Suprapubic skin (tissue), 4 donors: ENCODE results near the gene IL36A. TPM values are rescaled to one million over a fixed set of nuclear protein-coding genes. Genes with fewer than 3 reads are reported as not detected.

ENCODE experiments used
- DNase-seq, 2 donors: peaks; one replicate each; pipeline ENCODE4 v3.0.0-alpha.2; 2019; ENCODE audit warnings: low spot score in 2 of 2
- H3K27ac ChIP-seq: fragments of 200-600 bp; sonication (generic); one replicate; pipeline ENCODE4 v1.5.1; 2019
- H3K27me3 ChIP-seq: fragments of 200-600 bp; sonication (generic); one replicate; pipeline ENCODE4 v1.5.1; 2019
- H3K36me3 ChIP-seq: fragments of 200-600 bp; sonication (generic); one replicate; pipeline ENCODE4 v1.5.1; 2019
- H3K4me1 ChIP-seq: fragments of 200-600 bp; sonication (generic); one replicate; pipeline ENCODE4 v1.5.1; 2019
- H3K4me3 ChIP-seq: fragments of 200-600 bp; sonication (generic); one replicate; pipeline ENCODE4 v1.5.1; 2019; ENCODE audit warnings: mild to moderate bottlenecking
- H3K9me3 ChIP-seq: fragments of 200-600 bp; sonication (generic); one replicate; pipeline ENCODE4 v1.5.1; 2019
- EP300 ChIP-seq: sonication (generic); formaldehyde crosslinking; IDR thresholded peaks from one replicate; pipeline ENCODE4 v1.6.1; 2017; ENCODE audit warnings: antibody characterized with exemption
- POLR2A ChIP-seq, 2 donors: fragments of 450-650 bp; IDR thresholded peaks; one replicate each; pipeline ENCODE4 v1.6.1; 2017; ENCODE audit warnings: antibody characterized with exemption in 2 of 2, mild to moderate bottlenecking in 2 of 2, moderate library complexity in 2 of 2
- POLR2AphosphoS5 ChIP-seq, 3 donors: sonication (generic); formaldehyde crosslinking; IDR thresholded peaks; one replicate each; pipeline ENCODE4 v1.6.1; 2017; ENCODE audit warnings: antibody characterized with exemption in 3 of 3
- WGBS: methylation state at CpG from one replicate; pipeline ENCODE4 v1.1.5; 2018; 5-methylcytosine and 5-hydroxymethylcytosine counted together
- total RNA-seq, 4 donors: library from RNA; depleted of rRNA; stranded (reverse); fragments of >200 nt; gene quantifications; one replicate each; pipeline ENCODE4 v1.1.0, GENCODE V29; 2016
- TF ChIP-seq, protein P1 (sequence below), 2 donors: fragments of 200-600 bp in 1 of 2; fragments of 450-650 bp in 1 of 2; sonication (generic) in 1 of 2; IDR thresholded peaks; one replicate each; pipeline ENCODE4 v1.5.1; 2016 to 2019; ENCODE audit warnings: antibody characterized with exemption in 2 of 2, mild to moderate bottlenecking in 1 of 2, moderate library complexity in 1 of 2

IL36A gene
- total RNA-seq, 4 donors from 2014 or later = not detected

DNA sequence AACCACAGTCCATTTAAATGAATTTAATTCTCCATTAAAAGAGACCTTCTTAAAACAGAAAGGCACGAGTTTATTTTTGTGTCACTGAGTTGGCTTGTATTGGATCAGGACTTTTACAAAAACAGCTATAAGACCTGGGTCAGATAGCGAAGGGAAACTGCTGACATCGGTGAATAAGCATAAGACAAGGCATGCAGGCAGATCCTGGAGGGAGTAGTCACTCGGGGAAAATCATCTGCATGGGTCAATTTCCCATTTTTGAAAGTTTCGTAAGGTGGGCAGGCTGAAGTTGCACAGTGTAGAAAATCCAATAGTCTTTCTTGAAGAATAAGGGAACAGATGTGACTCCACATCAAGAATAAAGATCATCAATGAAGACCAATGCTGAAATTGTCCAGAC is 34.5 kb downstream of the IL36A start:
- H3K9me3 ChIP-seq = no peaks in the 10 kb centered on the region
- peaks cover 1% of the 10 kb centered on the region for H3K27me3 ChIP-seq
- no peaks in the 10 kb centered on the region for H3K4me1 ChIP-seq
- H3K36me3 ChIP-seq = no peaks in the 10 kb centered on the region
- TF ChIP-seq, protein P1, sequence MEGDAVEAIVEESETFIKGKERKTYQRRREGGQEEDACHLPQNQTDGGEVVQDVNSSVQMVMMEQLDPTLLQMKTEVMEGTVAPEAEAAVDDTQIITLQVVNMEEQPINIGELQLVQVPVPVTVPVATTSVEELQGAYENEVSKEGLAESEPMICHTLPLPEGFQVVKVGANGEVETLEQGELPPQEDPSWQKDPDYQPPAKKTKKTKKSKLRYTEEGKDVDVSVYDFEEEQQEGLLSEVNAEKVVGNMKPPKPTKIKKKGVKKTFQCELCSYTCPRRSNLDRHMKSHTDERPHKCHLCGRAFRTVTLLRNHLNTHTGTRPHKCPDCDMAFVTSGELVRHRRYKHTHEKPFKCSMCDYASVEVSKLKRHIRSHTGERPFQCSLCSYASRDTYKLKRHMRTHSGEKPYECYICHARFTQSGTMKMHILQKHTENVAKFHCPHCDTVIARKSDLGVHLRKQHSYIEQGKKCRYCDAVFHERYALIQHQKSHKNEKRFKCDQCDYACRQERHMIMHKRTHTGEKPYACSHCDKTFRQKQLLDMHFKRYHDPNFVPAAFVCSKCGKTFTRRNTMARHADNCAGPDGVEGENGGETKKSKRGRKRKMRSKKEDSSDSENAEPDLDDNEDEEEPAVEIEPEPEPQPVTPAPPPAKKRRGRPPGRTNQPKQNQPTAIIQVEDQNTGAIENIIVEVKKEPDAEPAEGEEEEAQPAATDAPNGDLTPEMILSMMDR (IDR thresholded peaks at IDR 0.05) = no peak
- TF ChIP-seq EP300 (no peak), POLR2A (IDR thresholded peaks at IDR 0.05) (no peak), POLR2AphosphoS5 (IDR thresholded peaks at IDR 0.05) (no peak)
- 66% methylated on average over 5 of the region's 5 CpGs for WGBS
- H3K4me3 ChIP-seq = no peak overlapping the region
- no peak overlapping the region for H3K27ac ChIP-seq
- DNase-seq = no peak

DNA sequence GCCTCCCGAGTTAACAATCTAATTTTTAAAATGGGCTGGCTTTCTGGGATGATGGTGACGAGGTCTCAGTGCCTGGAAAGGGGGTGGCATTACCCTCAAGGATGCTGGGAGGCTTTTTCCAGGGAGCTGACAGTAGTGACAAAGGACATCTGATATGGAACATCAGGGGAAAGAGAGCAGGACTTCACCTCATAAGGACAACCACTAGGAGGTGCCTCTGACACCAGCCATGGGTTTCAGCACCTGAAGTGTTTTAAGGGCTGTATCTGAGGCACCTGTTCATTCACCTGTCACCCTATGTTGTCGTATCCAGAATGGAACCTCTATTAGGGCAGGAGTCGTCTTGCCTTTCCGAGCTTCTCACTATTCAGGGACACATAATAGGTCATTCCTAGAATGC is 36.6 kb downstream of the IL36A start:
- Histone ChIP-seq H3K27ac (no peak overlapping the region), H3K27me3 (no peaks in the 10 kb centered on the region), H3K9me3 (no peaks in the 10 kb centered on the region), H3K4me1 (no peaks in the 10 kb centered on the region), H3K4me3 (no peak overlapping the region), H3K36me3 (no peaks in the 10 kb centered on the region)
- TF ChIP-seq POLR2AphosphoS5 (IDR thresholded peaks at IDR 0.05) = no peak
- TF ChIP-seq, protein P1 (IDR thresholded peaks at IDR 0.05) = peak in 1 of 2 donors; percentile 7
- no peak for DNase-seq
- WGBS = 67% methylated on average over 5 of the region's 5 CpGs

DNA sequence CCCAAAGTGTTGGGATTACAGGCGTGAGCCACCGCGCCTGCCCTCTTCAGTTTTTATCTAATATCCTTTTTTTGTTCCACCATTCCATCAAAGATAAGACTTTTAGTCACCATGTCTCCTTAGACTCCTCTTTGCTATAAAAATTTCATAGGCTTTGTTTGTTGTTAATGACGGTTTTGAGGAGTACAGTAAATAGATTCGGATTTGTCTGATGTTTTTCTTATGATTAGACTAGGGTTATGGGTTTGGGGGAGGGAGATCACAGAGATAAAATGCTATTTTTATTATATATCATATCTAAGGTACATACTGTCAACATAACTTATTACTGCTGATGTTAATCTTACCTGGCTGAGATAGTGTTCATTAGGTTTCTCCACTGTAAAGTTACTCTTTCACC is 41.2 kb downstream of the IL36A start:
- no peak overlapping the region for H3K4me3 ChIP-seq
- DNase-seq = no peak
- WGBS = 69% methylated on average over 5 of the region's 5 CpGs
- no peaks in the 10 kb centered on the region for H3K4me1 ChIP-seq
- no peaks in the 10 kb centered on the region for H3K36me3 ChIP-seq
- TF ChIP-seq POLR2A (IDR thresholded peaks at IDR 0.05) (no peak), EP300 (no peak), POLR2AphosphoS5 (IDR thresholded peaks at IDR 0.05) (no peak)
- H3K27ac ChIP-seq = no peak overlapping the region
- no peaks in the 10 kb centered on the region for H3K9me3 ChIP-seq
- H3K27me3 ChIP-seq = peaks cover 5% of the 10 kb centered on the region

DNA sequence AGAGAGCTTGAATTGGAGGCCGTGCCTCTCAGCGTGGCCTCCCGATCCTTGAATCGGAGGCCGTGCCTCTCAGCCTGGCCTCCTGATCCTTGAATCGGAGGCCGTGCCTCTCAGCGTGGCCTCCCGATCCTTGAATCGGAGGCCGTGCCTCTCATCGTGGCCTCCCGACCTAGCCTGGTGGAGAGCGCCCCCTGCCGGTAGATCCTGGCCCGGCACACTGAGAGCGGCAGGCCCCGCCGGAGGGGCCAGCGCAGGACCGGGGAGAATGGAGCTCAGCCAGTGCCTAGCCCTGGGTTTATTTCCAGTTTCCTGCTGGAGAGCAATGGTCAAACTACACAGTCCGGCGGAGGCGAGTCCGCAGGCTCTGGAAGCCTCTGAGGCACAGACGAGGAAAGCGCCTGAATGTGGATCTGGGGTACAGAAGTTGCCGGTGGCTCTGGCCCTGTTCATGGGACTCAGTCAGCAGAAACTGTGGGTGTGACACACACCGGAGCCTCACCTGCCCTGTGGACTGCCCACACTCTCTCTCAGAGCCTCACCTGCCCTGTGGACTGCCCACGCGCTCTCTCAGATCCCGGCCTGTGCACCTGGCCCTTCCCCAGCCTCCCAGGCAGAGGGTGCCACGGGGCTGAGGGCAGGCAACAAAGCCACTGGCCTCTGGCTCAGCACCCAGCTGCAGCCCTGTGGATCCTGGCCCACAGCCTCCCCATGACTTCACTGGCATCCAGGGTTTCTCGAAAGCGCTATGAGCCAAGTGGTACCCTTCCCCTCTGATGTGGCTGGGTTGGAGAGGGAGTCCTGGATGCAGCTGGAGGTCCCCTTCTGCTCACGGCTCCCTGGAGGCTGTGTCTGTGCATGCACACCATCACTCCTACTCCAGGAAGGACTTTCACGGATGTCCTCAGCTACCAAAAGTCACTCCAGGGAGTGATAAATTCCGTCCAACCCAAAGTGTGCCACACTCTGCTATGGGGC is 45.9 kb downstream of the IL36A start:
- Histone ChIP-seq H3K9me3 (peaks cover 9% of the 10 kb centered on the region), H3K36me3 (no peaks in the 10 kb centered on the region), H3K27ac (no peak overlapping the region), H3K27me3 (peaks cover 5% of the 10 kb centered on the region), H3K4me1 (no peaks in the 10 kb centered on the region), H3K4me3 (no peak overlapping the region)
- no peak for DNase-seq
- TF ChIP-seq POLR2AphosphoS5 (IDR thresholded peaks at IDR 0.05) (no peak), EP300 (no peak), POLR2A (IDR thresholded peaks at IDR 0.05) (no peak)
- TF ChIP-seq, protein P1 (IDR thresholded peaks at IDR 0.05) = no peak
- 96% methylated on average over 12 of the region's 38 CpGs for WGBS

DNA sequence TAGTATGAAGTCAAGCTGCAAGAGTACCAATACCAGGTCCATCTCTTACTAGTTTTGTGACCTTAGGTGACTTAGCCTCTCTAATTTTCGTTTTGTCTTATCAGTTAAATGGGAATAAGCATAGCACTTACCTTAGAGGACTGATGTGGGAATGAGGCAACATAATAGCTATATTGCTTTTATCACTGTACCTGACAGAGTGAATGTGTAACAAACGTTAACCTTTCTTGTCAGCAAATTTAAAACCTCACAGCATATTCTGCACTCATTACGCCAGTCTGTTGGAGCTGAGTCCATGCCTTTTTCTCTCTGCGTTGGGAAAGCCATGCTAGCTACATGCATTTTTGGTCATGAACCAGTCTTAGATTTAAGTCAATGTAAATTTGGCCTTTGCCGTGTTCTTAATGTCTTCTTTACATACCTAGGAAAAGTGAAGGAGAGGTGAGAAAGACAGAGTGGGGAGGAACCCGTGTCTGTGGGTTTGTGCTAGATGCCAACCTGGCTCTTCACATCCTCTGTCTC is 47.2 kb downstream of the IL36A start, which contains the start of gene IL36B:
TSS of gene IL36B (minus strand) at position 472 of the 522 bp plus-strand sequence.
- no peak for TF ChIP-seq EP300
- no peak for TF ChIP-seq POLR2AphosphoS5 (IDR thresholded peaks at IDR 0.05)
- TF ChIP-seq POLR2A (IDR thresholded peaks at IDR 0.05) = no peak
- TF ChIP-seq, protein P1 (IDR thresholded peaks at IDR 0.05) = no peak
- Histone ChIP-seq H3K27ac (no peak within 1 kb of the TSS), H3K36me3 (no peaks in the 10 kb centered on the region), H3K4me3 (no peak within 1 kb of the TSS), H3K27me3 (peaks cover under 1% of the 10 kb centered on the region), H3K9me3 (peaks cover 9% of the 10 kb centered on the region), H3K4me1 (no peaks in the 10 kb centered on the region)
- DNase-seq = no peak
- 71% methylated on average over 6 of the region's 6 CpGs for WGBS
